ENCODE measurements around the gene ZMIZ1.

Gene ZMIZ1

DNA sequence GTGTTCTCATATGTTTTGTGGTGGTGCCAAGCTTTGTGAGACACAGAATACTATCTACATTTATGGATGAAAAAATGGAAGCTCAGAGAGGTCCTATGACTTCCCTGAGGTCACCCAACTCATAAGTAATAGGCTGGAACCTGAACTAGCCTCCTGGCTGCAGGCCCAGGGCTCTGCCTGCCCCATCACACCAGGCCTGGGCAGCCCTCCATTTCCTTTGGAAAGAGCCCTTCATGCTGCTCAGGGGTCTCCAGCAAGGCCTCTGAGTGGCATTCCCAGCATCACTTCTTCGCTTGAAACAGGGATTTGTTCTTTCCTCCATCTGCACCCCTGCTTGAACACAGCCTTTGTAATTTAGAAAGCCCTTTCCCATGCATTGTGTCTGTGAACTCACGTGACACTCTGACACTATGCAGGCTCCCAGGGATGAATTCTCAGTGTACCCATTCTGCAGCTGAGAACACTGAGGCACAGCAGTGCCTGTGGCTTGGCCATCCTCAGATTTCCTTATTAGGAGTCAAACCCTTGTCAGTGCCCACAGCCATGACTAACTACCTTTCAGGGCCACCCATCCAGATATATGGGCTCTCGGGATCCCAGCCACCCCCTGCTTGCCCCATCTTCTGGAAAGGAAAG, 150.7 kb downstream of the ZMIZ1 start:
- DNase-seq = no peak

DNA sequence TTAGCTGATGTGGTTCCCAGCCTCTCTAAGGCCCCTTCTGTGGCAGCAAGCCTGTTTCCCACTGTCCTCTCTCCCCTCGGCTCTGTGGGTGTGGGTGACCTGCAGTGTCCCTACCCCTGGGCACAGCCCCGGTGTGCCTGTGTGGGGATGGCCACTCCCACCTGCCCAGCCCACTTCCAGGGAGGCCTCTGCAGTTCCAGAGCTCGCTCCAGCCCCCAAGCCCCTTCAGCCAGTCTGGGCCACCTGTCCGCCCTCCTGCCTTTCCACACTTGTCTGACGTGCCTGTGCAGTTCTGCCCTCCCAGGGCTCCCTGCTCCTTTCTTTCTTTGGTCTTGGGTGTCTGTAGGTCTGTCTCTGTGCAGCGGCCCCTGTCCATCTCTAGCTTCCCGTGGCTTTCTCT, 151.5 kb downstream of the ZMIZ1 start:
- DNase-seq = no peak

DNA sequence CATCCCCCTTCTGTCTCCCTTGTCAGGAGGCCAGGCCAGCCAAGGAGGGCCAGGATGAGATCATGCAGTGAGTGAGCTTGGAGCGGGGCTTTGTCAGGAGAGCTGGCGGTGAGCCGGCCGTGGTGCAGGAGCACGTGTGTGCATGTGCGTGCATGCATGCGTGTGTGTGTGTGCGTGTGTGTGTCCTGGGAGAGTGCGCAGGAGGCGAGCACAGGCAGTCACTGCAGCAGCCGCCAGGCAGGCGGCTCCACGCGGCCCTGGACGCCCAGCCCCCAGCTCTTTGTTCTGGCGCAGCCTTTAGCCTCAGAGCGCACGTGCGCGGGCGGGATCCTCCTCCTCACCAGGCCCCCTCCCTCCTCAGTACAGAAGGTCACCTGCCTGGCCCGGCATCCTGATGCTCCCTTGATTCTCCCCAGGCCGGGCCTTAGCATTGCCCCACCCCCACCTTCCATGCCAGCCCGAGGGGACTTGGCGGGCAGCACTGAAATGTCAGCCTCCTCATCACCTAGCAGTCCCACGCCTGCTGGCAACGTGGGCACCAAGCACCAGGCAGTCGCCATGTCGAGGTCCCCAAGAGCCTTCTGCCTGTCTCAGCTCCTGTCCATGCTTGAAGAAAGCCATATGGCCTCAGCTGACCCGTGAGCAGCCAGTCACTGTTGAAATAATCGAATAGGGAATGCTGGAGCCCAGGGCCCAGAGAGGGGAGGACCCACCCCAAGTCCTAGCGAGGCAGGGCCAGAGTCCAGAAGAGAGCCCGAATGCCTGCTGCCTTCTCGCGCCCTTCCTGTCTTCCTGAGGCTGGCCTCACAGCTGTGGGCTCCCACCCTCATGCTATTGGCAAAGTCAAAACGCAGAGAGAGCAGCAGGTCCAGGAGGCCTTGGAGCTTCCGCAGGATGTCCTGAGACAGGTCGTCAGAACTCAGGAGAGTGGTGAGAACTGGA, 152.6 kb downstream of the ZMIZ1 start:
- DNase-seq = no peak

DNA sequence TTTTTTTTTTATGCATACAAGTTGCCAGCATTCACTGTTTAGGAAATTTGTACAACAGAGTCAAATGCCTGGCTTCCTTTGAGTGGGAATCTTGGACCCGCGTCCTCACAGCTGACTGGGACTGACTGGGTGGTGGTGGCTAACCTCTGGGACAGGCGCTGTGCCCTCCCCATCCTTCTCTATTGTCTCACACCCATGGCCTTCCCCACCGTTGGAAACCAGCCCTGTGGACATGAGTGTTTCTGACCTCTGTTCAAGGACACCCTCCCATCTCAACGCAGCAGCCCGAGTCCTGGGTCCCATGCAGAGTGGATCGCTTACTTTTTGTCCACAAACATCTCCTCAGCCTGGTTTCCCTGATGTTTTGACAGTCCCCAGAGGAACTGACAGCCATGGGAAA, 153.4 kb downstream of the ZMIZ1 start:
- DNase-seq = no peak

DNA sequence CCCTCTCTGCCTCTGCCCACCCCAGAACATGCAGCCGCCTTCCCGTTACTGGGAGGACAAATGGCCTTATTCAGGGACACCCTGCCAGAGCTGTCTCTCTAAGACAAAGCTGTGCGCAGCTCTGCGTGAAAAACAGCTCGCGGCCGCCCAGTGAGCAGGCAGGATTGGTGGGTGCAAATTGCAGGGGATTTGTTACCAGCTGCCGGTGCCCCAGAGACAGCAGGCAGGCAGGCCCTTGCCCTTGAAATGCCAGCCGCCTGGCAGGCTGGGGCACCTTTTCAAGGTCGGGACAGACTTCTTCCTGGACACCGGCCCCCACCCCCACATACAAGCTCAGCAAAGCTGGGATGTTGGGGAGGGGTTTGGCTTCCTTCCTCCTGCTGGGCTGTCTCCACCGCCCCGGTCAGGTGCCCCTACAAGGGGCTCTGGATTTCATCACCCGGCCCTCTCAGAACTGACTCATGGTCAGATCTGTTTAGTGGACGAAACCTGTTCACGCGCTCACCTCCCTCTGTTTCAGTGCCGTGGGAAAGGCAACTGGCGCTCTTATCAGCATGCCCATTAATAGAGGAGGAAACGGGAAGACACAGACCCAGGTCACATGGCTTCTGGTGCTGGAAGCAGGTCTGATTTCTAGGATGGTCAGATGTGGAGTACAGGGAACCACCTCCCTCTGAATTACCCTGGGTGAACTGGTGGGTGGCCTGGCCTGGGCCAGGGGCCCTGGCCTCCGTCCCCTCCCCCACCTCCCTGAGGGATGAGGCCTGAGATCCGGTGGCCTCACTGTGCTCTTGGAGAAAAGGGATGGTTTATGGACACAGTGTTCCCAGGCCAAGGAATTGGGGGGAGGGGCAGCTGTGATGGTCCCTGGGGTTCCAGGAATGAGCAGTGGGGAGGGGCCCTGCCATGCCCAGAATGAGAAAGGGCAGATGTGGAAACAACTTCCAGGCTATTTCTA, 154.6 kb downstream of the ZMIZ1 start:
- DNase-seq = no peak

DNA sequence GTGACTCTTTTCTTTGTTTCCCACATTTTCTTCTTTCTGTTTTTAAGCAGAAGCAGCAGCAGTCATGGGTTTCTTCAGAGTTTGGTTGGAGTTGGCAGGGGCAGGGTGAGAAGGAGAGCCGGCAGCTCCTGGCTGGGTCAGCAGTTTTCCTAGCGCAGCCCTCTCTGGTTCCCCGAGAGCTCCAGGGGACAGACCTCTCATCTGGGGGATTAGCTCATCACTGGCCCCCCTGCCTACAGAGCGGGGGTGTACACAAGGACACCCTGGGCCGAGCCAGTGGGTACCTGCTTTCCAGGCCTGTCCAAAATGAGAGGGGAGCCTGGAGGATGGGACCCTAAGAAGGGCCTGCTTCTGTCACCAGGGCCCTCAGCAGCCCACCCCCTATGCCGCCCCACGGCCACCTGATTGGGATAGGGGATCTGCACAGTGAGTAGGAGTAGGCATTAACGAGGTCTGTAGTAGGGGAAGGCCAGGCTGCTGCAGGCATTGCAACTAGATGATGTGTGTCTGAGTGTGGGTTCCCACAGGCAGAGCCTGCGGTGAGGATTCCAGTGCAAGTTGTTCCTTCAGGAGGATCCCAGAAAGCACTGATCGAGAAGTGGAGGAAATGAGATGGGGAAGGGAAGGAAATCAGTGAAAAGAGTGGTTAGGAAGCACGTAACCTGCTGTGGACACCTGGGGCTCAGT, 155.6 kb downstream of the ZMIZ1 start:
- DNase-seq = no peak

DNA sequence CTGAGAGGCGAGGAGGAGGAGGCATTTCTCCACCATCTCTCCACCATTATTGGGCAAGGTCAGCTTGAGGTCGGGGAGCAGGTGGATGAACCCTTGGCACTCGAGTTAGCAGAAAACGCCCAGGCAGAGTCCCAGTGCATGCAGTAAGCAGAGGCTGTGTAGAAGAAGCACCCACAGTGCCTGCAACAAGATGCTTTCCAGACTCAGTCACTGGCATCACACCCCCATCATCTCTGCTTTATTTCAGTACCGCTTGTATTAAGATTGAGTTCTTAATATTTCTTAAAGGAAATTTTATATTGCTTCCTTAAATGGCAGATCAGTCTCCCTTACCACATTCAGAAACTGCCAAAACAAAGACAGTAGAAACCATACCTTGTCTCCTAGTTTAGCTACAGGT, 156.2 kb downstream of the ZMIZ1 start:
- no peak for DNase-seq

DNA sequence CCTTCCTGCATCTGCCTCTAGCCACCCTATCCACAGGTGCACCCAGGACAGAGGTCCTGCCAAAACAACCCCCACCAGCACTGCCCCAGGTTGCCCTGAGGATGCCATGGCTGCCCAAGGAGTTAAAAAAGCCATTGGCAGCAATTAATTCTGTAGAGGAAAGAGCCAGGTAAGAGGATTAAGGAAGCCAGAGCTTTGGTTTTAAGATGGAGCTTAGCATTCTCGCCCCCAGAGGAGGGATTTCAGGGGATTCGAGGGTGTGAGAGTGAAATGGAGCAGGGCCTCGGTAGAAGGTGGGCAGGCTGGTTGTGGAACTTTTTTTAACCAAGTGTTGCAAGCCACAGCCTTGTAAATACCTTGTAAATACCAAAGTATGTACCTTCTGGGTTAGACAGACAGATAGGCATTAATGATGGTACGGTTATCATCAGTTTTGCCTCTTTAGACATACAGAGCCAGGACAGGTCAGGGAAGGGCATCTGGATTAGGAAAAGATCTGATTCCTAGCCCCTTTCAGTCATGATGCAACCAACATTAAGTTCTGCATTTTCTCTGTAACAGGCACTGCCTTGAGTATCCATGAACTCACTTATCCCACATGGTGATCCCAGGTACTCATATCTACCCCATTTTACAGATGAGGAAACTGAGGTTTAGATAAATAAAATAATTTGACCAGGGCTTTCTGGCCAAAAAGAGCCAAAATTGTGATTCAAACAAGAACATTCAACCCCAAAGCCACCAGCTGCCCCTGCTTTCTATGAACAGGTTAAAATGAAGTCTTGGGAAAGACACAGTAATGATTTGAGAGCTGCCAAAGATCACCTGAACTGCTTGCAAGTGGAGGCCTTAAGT, 157.9 kb downstream of the ZMIZ1 start:
- no peak for DNase-seq

DNA sequence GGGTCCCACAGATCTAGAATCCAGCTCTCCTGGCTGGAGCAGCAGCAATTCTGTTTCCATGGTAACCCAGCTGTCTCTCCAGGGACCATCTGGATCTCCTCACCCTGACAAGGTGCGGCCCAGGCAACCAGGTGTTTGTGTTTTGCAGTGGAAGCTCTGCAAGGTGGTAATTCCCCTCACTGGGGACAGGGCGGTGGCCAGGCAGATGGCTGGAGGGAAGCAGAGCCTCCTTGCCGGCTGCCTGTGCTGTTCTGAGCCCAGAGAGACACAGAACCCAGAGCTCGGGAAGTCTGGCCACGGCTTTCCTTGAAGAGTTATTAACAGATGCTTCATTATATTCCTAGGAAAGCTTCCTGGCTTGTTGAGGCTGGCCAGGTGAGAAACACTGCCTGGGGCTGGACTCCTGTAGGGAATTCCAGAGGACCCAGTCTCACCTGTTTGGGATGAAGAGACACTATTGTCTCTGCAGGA, 160.3 kb downstream of the ZMIZ1 start:
- no peak for DNase-seq

DNA sequence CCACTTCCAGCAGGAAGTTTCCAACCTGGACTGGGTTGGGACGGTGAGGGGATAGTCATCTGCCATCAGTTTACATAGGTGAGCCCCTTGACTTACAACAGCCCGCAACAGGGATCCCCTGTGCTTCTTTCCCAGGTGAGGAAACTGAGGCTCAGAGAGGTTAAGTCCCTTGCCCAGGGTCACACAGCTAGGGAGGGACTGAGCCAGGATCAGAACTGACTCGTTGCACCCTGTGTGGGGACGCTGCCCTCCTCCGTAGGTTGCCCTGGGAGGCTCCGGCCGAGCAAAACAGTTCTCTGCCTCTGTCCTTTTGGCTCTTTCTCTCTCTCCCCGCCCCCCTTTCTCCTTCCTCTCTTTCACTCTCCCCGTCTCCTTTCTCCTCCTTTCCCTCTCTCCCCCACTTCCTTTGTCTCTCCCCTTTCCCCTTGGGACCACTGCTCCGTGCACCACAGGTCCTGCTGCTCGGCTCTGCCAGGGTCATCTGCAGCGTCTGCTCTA, 161.1 kb downstream of the ZMIZ1 start:
- no peak for DNase-seq

DNA sequence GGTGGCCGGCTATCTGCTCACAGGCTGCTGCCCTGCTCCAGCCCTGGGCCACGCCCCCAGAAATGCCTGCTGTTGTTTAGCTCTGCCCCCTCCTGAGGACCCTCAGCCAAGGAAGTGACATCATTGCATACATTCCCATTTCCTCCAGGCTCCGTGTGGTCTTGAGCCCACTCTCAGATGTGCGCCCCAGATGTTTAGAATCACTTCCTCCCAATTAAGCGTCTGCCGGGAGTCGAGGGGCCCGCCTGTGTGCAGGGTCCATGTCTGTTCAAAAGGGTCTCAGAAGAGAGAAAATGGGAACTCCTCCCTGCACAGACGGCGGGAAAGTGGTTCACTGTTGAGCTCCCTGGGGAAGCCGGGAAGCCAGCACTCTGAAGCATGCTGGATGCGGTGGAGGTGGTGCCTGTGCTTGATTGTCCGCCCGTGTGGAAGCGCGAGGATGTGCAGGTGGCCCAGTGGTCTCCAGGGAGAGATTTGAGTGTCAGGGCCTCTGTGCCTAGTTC, 161.6 kb downstream of the ZMIZ1 start:
- no peak for DNase-seq

DNA sequence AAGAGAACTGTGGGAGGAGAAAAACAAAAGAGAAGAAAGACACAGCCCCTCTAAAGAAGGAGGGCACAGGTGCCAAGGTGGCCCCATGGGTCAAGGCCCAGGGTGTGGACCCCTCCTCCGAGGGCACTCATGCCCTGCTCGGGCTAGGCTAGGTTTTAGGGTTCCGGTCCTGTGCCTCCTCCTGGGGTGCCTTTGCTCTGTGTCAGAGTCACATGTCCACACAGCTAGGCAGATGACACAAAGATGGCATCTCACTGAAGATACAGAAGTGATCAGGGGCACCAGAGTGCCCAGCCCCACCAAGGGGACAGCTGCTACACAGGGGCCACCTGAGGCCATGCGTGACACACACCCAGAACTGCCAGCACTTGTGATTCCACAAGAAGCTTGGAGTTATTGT, 162.1 kb downstream of the ZMIZ1 start:
- DNase-seq = no peak

DNA sequence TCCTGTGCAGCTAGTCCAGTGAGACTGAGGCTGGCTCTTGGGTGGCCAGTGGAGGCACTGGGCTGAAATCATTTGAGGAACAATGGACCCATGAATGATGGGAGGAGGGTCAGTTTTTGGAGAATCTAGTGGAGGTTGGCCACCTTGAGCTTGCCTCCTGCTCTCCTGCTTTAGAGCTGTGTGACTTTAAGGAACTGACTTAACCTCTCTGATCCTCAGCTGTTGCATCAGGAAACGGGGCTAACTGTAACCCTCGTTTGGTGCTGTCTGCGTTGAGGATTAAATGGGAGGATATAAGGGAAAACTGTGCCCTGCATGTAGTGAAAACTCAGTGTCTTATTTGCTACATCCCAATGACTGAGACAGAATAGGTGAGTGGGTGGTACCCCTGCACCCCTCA, 163.1 kb downstream of the ZMIZ1 start:
- no peak for DNase-seq

DNA sequence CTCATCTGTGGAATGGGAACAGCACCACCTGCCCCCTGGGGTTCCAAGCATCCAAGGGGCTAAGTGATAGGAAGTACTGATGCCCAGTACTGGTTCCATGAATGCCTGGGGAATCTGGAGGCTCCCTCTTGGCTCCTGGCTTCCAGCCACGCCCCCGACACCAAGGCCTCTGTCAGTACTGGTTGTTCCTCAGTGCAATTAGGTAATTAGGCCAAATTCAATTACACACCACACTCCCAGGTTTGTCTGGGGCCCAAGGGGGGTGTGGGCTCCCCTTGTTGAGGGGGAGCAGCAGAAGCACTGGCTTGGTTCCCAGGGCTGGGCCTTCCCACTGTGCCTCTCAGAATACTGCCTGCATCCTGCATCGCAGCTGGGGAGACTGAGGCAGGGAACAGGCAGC, 164.1 kb downstream of the ZMIZ1 start:
- DNase-seq = no peak

DNA sequence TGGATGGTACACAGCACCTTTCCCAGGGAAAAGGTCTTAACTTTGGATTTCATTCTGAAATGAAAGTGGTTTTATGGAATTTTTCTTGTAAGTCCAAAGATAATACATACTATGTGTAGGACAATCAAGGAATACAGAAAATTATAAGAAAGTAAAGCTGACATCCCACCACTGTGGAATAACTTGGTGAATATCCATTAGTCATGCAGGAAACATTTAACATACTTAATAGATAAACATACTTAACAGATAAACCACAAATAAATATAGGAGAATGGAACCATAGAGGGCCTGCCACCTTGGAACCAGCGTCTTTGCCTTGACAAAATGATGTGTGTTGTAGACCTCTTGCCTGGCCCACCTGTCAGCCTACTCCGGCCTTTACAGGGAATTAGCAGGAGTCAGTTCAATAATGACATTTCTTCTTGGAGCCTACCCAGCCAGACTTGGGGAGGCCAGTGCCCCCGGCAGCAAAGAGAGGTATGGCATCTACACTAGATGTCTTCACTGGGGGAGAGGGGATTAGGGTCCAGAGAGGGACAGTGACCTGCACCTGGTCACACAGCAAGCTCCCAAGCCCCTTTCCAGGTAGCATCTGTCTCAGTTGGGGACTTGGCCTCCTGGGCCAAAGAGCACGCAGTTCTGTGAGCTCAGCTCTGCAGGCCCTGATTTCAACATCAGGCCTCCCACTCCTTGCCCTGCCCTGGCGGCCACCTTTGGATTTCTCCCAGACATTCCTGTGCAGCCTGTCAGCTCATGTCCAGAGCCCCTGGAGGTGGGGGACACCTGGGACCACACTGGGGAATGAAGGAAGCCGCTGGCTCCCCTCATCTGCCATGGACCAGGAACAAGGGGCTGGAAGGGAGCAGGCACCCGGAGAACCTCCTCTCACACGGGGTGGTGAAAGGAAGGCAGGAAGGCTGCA, 165.9 kb downstream of the ZMIZ1 start:
- DNase-seq = no peak

DNA sequence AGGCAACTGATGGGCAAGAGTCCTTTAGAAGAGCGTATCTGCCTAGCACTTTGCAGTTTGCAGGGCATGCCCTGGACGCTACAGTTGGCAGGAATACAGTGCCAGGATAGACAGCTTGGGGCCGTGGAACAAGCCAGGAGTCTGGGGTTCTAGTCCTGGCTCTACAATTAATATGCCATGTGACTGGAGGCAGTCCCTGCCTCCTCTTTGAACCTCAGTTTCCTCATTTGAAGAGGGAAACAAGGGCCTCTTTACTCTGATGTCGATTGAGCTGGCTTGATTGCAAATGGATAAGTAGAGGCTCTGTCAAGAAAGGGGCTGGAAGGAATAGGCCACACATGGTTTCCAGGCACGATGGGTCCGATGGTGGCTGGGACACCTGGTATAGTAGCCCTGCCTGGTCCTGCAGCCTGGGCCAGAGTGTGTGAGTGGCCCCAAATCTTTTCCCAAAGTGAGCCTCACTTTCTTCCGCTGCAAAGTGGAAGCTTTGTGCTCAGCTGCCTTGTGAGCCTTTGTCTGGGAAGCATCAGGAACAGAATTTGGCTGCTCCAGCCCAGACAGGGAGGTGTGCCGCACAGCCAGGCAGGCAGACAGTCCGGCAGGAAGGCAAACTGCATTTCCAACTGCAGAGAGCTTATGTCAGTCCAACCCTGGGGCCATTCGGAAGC, 167.1 kb downstream of the ZMIZ1 start:
- DNase-seq = no peak

DNA sequence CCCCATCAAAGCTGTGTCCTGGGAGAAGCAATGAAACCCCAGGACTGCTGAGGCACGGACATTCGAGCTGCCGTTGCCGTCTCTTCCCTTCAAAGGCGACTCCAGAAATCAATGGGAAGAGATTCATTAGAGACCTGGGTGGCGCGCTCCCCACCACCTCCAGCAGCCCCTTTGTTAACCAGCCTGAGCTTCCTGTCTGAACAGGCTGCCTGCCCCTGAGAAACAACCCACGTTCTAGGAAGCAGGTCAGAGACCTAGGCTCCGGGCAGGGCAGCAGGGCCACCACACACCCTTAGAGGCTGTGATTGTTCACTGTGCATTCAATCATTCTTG, 167.6 kb downstream of the ZMIZ1 start:
- DNase-seq = no peak

DNA sequence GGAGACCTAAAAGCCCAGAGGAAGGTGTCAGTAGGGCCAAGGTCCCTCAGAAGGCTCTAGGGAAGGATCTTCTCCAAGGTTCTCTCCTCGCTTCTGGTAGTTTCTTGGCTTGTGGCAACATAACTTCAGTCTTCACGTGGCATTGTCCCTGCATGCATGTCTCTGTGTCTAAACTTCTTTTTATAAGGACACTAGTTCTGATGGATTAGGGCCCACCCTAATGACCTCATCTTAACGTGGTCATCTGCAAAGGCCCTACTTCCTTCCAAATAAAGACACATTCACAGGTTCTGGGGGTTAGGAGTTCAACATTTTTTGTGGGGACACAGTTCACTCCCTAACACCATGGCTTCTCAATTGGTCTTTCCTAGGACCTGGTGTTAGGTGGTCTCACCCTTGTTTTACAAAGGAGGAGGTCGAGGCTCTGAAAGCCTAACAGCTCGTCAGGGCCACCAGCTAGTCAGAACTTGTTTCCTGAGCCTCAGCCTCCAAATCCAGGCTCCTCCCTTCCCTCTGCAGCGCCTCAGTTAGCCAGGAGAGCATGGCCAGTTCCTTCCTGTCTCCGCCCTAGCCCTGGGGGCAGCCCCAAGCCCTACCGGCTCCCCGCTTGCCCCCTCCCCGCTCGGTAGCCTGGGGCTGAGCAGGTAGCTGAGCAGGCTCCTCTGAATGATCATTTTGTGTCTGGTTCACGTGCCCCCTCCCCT, 168.8 kb downstream of the ZMIZ1 start:
- DNase-seq = no peak

DNA sequence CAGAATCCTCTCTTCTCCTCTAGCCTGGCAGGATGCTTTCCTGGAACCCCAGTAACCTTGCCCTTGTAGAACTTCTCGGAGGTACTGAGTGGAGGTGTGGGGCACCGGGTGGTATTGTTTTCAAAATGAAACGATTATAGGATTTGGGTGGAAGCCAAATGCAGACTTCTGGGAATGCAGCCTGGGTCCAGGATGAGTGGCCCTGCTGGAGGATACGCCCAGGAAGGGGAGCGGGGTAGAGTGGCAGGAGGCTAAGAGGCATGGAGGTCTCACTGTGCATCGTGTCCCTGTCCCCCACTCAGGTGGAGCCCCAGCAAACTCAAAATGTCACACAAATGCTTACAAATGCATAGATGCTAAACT, 169.4 kb downstream of the ZMIZ1 start:
- DNase-seq = no peak

Measured in Kasumi-1 (cell line).